H9 (cell line): ENCODE results near the gene TTLL12. TPM values are rescaled to one million over a fixed set of nuclear protein-coding genes. Genes with fewer than 3 reads are reported as not detected.

Experiments
- DNase-seq: peaks from one replicate; pipeline ENCODE4 v3.0.0-alpha.2; 2017
- H2AFZ ChIP-seq: one replicate; pipeline ENCODE4 v1.6.1; 2013; ENCODE audit warnings: mild to moderate bottlenecking, low read length, control low read depth, moderate library complexity
- H2AK5ac ChIP-seq: 2 replicates; pipeline ENCODE4 v1.6.1; 2013; ENCODE audit warnings: low read length, control low read depth, mixed read lengths; ENCODE audit not compliant: insufficient read length
- H2BK120ac ChIP-seq: one replicate; pipeline ENCODE4 v1.6.1; 2013; ENCODE audit warnings: low read depth, mild to moderate bottlenecking, low read length, control low read depth, inconsistent platforms; ENCODE audit not compliant: poor library complexity, severe bottlenecking
- H2BK12ac ChIP-seq: 2 replicates; pipeline ENCODE4 v1.6.1; 2013; ENCODE audit warnings: low read length, control low read depth, mixed read lengths, low read depth; ENCODE audit not compliant: insufficient read length
- H2BK15ac ChIP-seq: 2 replicates; pipeline ENCODE4 v1.6.1; 2013; ENCODE audit warnings: low read depth, low read length, control low read depth
- H2BK20ac ChIP-seq: one replicate; pipeline ENCODE4 v1.6.1; 2013; ENCODE audit warnings: low read depth, mild to moderate bottlenecking, low read length, control low read depth, inconsistent platforms; ENCODE audit not compliant: poor library complexity, severe bottlenecking
- H2BK5ac ChIP-seq: 2 replicates; pipeline ENCODE4 v1.6.1; 2013; ENCODE audit warnings: low read length, control low read depth, mixed read lengths; ENCODE audit not compliant: insufficient read length
- H3K14ac ChIP-seq: 2 replicates; pipeline ENCODE4 v1.6.1; 2013; ENCODE audit warnings: low read length, control low read depth; ENCODE audit not compliant: insufficient read depth
- H3K18ac ChIP-seq: 2 replicates; pipeline ENCODE4 v1.6.1; 2013; ENCODE audit warnings: low read depth, mild to moderate bottlenecking, mixed read lengths, low read length, control low read depth; ENCODE audit not compliant: insufficient read length
- H3K23ac ChIP-seq: 2 replicates; pipeline ENCODE4 v1.6.1; 2013; ENCODE audit warnings: low read length, control low read depth, mixed read lengths, low read depth; ENCODE audit not compliant: insufficient read length
- H3K23me2 ChIP-seq: 2 replicates; pipeline ENCODE4 v1.6.1; 2013; ENCODE audit warnings: low read depth, mild to moderate bottlenecking, mixed read lengths, low read length, control low read depth; ENCODE audit not compliant: insufficient read length, poor library complexity, severe bottlenecking
- H3K27ac ChIP-seq: 2 replicates; pipeline ENCODE4 v1.5.1; 2013; ENCODE audit warnings: low read length, control low read depth, mixed read lengths, low read depth; ENCODE audit not compliant: insufficient read length
- H3K27me3 ChIP-seq: 2 replicates; pipeline ENCODE4 v1.6.1; 2013; ENCODE audit warnings: low read length, control low read depth, inconsistent platforms; ENCODE audit not compliant: insufficient read depth
- H3K4ac ChIP-seq: 2 replicates; pipeline ENCODE4 v1.6.1; 2013; ENCODE audit warnings: low read depth, mild to moderate bottlenecking, control low read depth, inconsistent platforms, low read length, moderate library complexity
- H3K4me1 ChIP-seq: 2 replicates; pipeline ENCODE4 v1.6.1; 2013; ENCODE audit warnings: low read length, control low read depth, inconsistent platforms; ENCODE audit not compliant: insufficient read depth
- H3K4me2 ChIP-seq: 2 replicates; pipeline ENCODE4 v1.6.1; 2013; ENCODE audit warnings: low read length, control low read depth, mixed read lengths; ENCODE audit not compliant: insufficient read length, insufficient read depth
- H3K56ac ChIP-seq: 2 replicates; pipeline ENCODE4 v1.6.1; 2013; ENCODE audit warnings: low read depth, mild to moderate bottlenecking, mixed read lengths, low read length, control low read depth; ENCODE audit not compliant: insufficient read length
- H3K79me1 ChIP-seq: 2 replicates; pipeline ENCODE4 v1.6.1; 2013; ENCODE audit warnings: low read depth, mild to moderate bottlenecking, moderate library complexity, low read length, control low read depth, inconsistent platforms; ENCODE audit not compliant: insufficient read depth, poor library complexity, severe bottlenecking
- H3K79me2 ChIP-seq: 2 replicates; pipeline ENCODE4 v1.6.1; 2013; ENCODE audit warnings: low read length, control low read depth, inconsistent platforms; ENCODE audit not compliant: insufficient read depth
- H3K9ac ChIP-seq: 2 replicates; pipeline ENCODE4 v1.6.1; 2013; ENCODE audit warnings: low read length, control low read depth, mixed read lengths; ENCODE audit not compliant: insufficient read length; ENCODE audit errors: extremely low read depth
- H3K9me3 ChIP-seq: one replicate; pipeline ENCODE4 v1.6.1; 2013; ENCODE audit warnings: low read depth, low read length, inconsistent platforms; ENCODE audit not compliant: control insufficient read depth
- H3T11ph ChIP-seq: one replicate; pipeline ENCODE4 v1.6.1; 2013; ENCODE audit warnings: mild to moderate bottlenecking, low read length, control low read depth, inconsistent platforms
- H4K20me1 ChIP-seq: one replicate; pipeline ENCODE4 v1.6.1; 2013; ENCODE audit not compliant: control insufficient read depth, insufficient read length, insufficient read depth
- H4K5ac ChIP-seq: 2 replicates; pipeline ENCODE4 v1.6.1; 2013; ENCODE audit warnings: low read depth, mild to moderate bottlenecking, mixed read lengths, low read length, control low read depth; ENCODE audit not compliant: insufficient read length
- H4K8ac ChIP-seq: replicated peaks from 2 replicates; pipeline ENCODE4 v1.6.1; 2013; ENCODE audit warnings: low read length, control low read depth, mixed read lengths, low read depth; ENCODE audit not compliant: insufficient read length
- H4K91ac ChIP-seq: 2 replicates; pipeline ENCODE4 v1.6.1; 2013; ENCODE audit warnings: low read depth, mild to moderate bottlenecking, moderate library complexity, mixed read lengths, low read length, control low read depth; ENCODE audit not compliant: insufficient read length
- H3K27ac Mint-ChIP-seq, 3 experiments: 2 replicates in 2 of 3; 3 replicates in 1 of 3; pipeline ENCODE4 v1.8.0; 2020 to 2021; ENCODE audit warnings: mixed read lengths in 3 of 3, mild to moderate bottlenecking in 1 of 3, moderate library complexity in 1 of 3
- H3K27me3 Mint-ChIP-seq: 2 replicates; pipeline ENCODE4 v1.8.0; 2021; ENCODE audit warnings: low read depth, mild to moderate bottlenecking, moderate library complexity, mixed read lengths
- H3K36me3 Mint-ChIP-seq, 3 experiments: 2 replicates in 2 of 3; 3 replicates in 1 of 3; pipeline ENCODE4 v1.8.0; 2020 to 2021; ENCODE audit warnings: low read depth in 3 of 3, mixed read lengths in 3 of 3; ENCODE audit not compliant: insufficient read depth in 1 of 3
- H3K4me1 Mint-ChIP-seq, 2 experiments: 2 replicates each; pipeline ENCODE4 v1.8.0; 2020; ENCODE audit warnings: mixed read lengths in 2 of 2
- H3K4me3 Mint-ChIP-seq, 2 experiments: 2 replicates in 1 of 2; 3 replicates in 1 of 2; pipeline ENCODE4 v1.8.0; 2020 to 2021; ENCODE audit warnings: mild to moderate bottlenecking in 2 of 2, mixed read lengths in 2 of 2, moderate library complexity in 1 of 2
- H3K9me3 Mint-ChIP-seq, 2 experiments: 2 replicates in 1 of 2; 3 replicates in 1 of 2; pipeline ENCODE4 v1.8.0; 2020; ENCODE audit warnings: mild to moderate bottlenecking in 2 of 2, mixed read lengths in 2 of 2, moderate library complexity in 1 of 2
- CTCF ChIP-seq: fragments of 200-600 bp; sonication (generic); conservative IDR thresholded peaks from 3 replicates; pipeline ENCODE4 v1.8.0; 2021; ENCODE audit warnings: antibody characterized with exemption, mild to moderate bottlenecking
- WGBS: extraction: QIAGEN DNeasy Blood & Tissue Kit; methylation state at CpG from one replicate; pipeline ENCODE4 v1.1.7; 2013; ENCODE audit warnings: missing lambda C conversion rate, low lambda C conversion rate, mixed read lengths; ENCODE audit not compliant: insufficient read length; ENCODE audit errors: extremely low coverage; 5-methylcytosine and 5-hydroxymethylcytosine counted together
- total RNA-seq: library from RNA; stranded (reverse); gene quantifications from 2 replicates; pipeline ENCODE4 v1.2.1, GENCODE V29; 2021

TTLL12 gene
- total RNA-seq, 1 experiment from 2014 or later: 89.6 TPM

GRCh38 chr22:43148581-43148980 is 38.4 kb downstream of the TTLL12 start:
- H3K27ac ChIP-seq: no peak overlapping the region
- Mint-ChIP-seq H3K27ac (peak overlapping the region in 1 of 3 experiments; percentile 67; a peak in 1 of 7 replicates), H3K4me1 (peaks cover 3 to 20% of the 10 kb centered on the region in 2 experiments), H3K36me3 (no peaks in the 10 kb centered on the region), H3K27me3 (peaks cover 22% of the 10 kb centered on the region), H3K9me3 (no peaks in the 10 kb centered on the region), H3K4me3 (no peak overlapping the region)
- no CpG with 5 or more reads among the region's 6 CpGs for WGBS
- no peak overlapping the region for H2AK5ac ChIP-seq
- no peak overlapping the region; the same call in 1 of the 2 replicates for H3K14ac ChIP-seq
- no peak for TF ChIP-seq CTCF
- H4K20me1 ChIP-seq: no peaks in the 10 kb centered on the region
- no peaks in the 10 kb centered on the region; the same call in 1 of the 2 replicates for H3K4me1 ChIP-seq
- H3K9me3 ChIP-seq: no peaks in the 10 kb centered on the region
- no peak overlapping the region for H3K23ac ChIP-seq
- DNase-seq: no peak
- H2BK5ac ChIP-seq: no peak overlapping the region
- H4K5ac ChIP-seq: no peak overlapping the region
- H2BK12ac ChIP-seq: no peak overlapping the region
- no peak overlapping the region for H3K9ac ChIP-seq
- no peaks in the 10 kb centered on the region for H3K79me2 ChIP-seq
- H3K56ac ChIP-seq: no peak overlapping the region
- H2BK120ac ChIP-seq: no peak overlapping the region
- H2BK15ac ChIP-seq: no peak overlapping the region
- no peaks in the 10 kb centered on the region; the same call in 1 of the 2 replicates for H3K27me3 ChIP-seq
- no peak overlapping the region for H3T11ph ChIP-seq
- H3K18ac ChIP-seq: no peak overlapping the region
- H4K91ac ChIP-seq: no peak overlapping the region
- no peaks in the 10 kb centered on the region for H3K79me1 ChIP-seq
- no peak overlapping the region for H2BK20ac ChIP-seq
- no peak overlapping the region for H2AFZ ChIP-seq
- no peak overlapping the region for H4K8ac ChIP-seq
- no peak overlapping the region for H3K4me2 ChIP-seq
- H3K23me2 ChIP-seq: no peaks in the 10 kb centered on the region
- no peak overlapping the region for H3K4ac ChIP-seq
